H1 (cell line): ENCODE data around the gene RAP1B. TPM values are rescaled to one million over a fixed set of nuclear protein-coding genes. Genes with fewer than 3 reads are reported as not detected.

Experiments used
- CTCF ChIA-PET: fragments of 300-600 bp; sonication (Branson Sonifier 250); formaldehyde crosslinking; loops from one replicate; lab custom pipeline; 2021; ENCODE audit not compliant: partially characterized antibody; lab: Charles Lee
- POLR2A ChIA-PET: fragments of 300-600 bp; sonication (Branson Sonifier 250); formaldehyde crosslinking; loops from one replicate; lab custom pipeline; 2021; ENCODE audit warnings: inconsistent platforms; ENCODE audit not compliant: partially characterized antibody; lab: Charles Lee
- DNase-seq, 2 experiments: peaks; one replicate each; pipeline versions ENCODE4 v3.0.0 to v3.0.0-alpha.2; 2010 to 2022; ENCODE audit warnings: low spot score in 2 of 2, low read depth in 1 of 2, mixed read lengths in 1 of 2
- FAIRE-seq: peaks from 2 replicates; lab custom pipeline; 2011; peaks lifted over from hg19 to GRCh38; lab: Jason Lieb, UNC
- H2AFZ ChIP-seq: 2 replicates; pipeline ENCODE4 v1.8.1; 2012; ENCODE audit warnings: low read length, inconsistent platforms
- H2AK5ac ChIP-seq: 2 replicates; pipeline ENCODE4 v1.6.1; 2013; ENCODE audit warnings: low read depth, low read length
- H2BK120ac ChIP-seq: replicated peaks from 2 replicates; pipeline ENCODE3; 2013; ENCODE audit warnings: low read depth, low read length, inconsistent platforms
- H2BK12ac ChIP-seq: 2 replicates; pipeline ENCODE4 v1.6.1; 2013; ENCODE audit warnings: low read depth, low read length
- H2BK15ac ChIP-seq: 2 replicates; pipeline ENCODE4 v1.6.1; 2013; ENCODE audit warnings: low read length
- H2BK20ac ChIP-seq: 2 replicates; pipeline ENCODE4 v1.6.1; 2013; ENCODE audit warnings: low read length
- H2BK5ac ChIP-seq: 2 replicates; pipeline ENCODE4 v1.6.1; 2013; ENCODE audit warnings: low read depth, low read length
- H3K14ac ChIP-seq: 2 replicates; pipeline ENCODE4 v1.6.1; 2013; ENCODE audit warnings: inconsistent platforms; ENCODE audit not compliant: insufficient read length
- H3K18ac ChIP-seq: 2 replicates; pipeline ENCODE4 v1.6.1; 2013; ENCODE audit warnings: low read length; ENCODE audit errors: extremely low read depth
- H3K23ac ChIP-seq: 2 replicates; pipeline ENCODE4 v1.6.1; 2013; ENCODE audit warnings: inconsistent platforms; ENCODE audit not compliant: insufficient read length
- H3K23me2 ChIP-seq: 2 replicates; pipeline ENCODE4 v1.6.1; 2013; ENCODE audit warnings: low read depth, low read length
- H3K27ac ChIP-seq: 2 replicates; pipeline ENCODE4 v1.6.1; 2011; ENCODE audit warnings: low read depth, low read length, inconsistent platforms
- H3K27me3 ChIP-seq, 4 experiments: replicated peaks in 1 of 4; 1 replicate in 1 of 4; 2 replicates in 3 of 4; pipeline versions ENCODE4 v1.6.1 to v1.8.1; 2011 to 2013; ENCODE audit warnings: low read length in 3 of 4, mild to moderate bottlenecking in 3 of 4, inconsistent platforms in 2 of 4, mixed read lengths in 2 of 4, moderate library complexity in 1 of 4; ENCODE audit not compliant: control insufficient read depth in 3 of 4, insufficient read depth in 3 of 4; ENCODE audit errors: extremely low read depth in 1 of 4
- H3K36me3 ChIP-seq, 4 experiments: 2 replicates each; pipeline versions ENCODE4 v1.6.1 to v1.8.1; 2011 to 2013; ENCODE audit warnings: mild to moderate bottlenecking in 4 of 4, low read length in 3 of 4, moderate library complexity in 2 of 4, control low read depth in 1 of 4, inconsistent platforms in 1 of 4; ENCODE audit not compliant: insufficient read depth in 4 of 4, control insufficient read depth in 2 of 4
- H3K4ac ChIP-seq: replicated peaks from 2 replicates; pipeline ENCODE3; 2013; ENCODE audit warnings: low read length, low read depth, mixed read lengths, inconsistent platforms; ENCODE audit not compliant: insufficient read length
- H3K4me1 ChIP-seq, 4 experiments: replicated peaks in 1 of 4; 1 replicate in 1 of 4; 2 replicates in 3 of 4; pipeline versions ENCODE4 v1.6.1 to v1.8.1; 2011 to 2013; ENCODE audit warnings: low read length in 3 of 4, inconsistent platforms in 2 of 4, mixed read lengths in 1 of 4; ENCODE audit not compliant: insufficient read depth in 4 of 4, control insufficient read depth in 3 of 4
- H3K4me2 ChIP-seq, 2 experiments: 2 replicates each; pipeline versions ENCODE4 v1.6.1 to v1.8.1; 2011 to 2013; ENCODE audit warnings: low read depth in 2 of 2, low read length in 2 of 2, control low read depth in 1 of 2, inconsistent platforms in 1 of 2, mild to moderate bottlenecking in 1 of 2; ENCODE audit not compliant: insufficient read depth in 1 of 2
- H3K4me3 ChIP-seq, 4 experiments: fragments of 200-600, 300-600 bp in 1 of 4; sonication (generic), shearing (Covaris generic), sonication (Bioruptor Twin) in 1 of 4; 2 replicates each; pipeline versions ENCODE4 v1.5.1 to v1.8.1; 2011 to 2016; ENCODE audit warnings: low read length in 4 of 4, low read depth in 3 of 4, control low read depth in 2 of 4, inconsistent platforms in 2 of 4, mild to moderate bottlenecking in 2 of 4, mixed read lengths in 1 of 4, moderate library complexity in 1 of 4; ENCODE audit not compliant: insufficient read depth in 2 of 4; ENCODE audit errors: extremely low read depth in 1 of 4
- H3K56ac ChIP-seq: replicated peaks from 2 replicates; pipeline ENCODE3; 2013; ENCODE audit warnings: low read depth, mild to moderate bottlenecking, mixed read lengths, low read length, inconsistent platforms; ENCODE audit not compliant: insufficient read length
- H3K79me1 ChIP-seq: 2 replicates; pipeline ENCODE4 v1.6.1; 2013; ENCODE audit warnings: low read depth, low read length, control low read depth
- H3K79me2 ChIP-seq, 2 experiments: 2 replicates each; pipeline versions ENCODE4 v1.6.1 to v1.8.1; 2012 to 2013; ENCODE audit warnings: low read length in 2 of 2, mild to moderate bottlenecking in 2 of 2, inconsistent platforms in 1 of 2; ENCODE audit not compliant: insufficient read depth in 2 of 2, control insufficient read depth in 1 of 2
- H3K9ac ChIP-seq, 4 experiments: replicated peaks in 1 of 4; 1 replicate in 1 of 4; 2 replicates in 3 of 4; pipeline versions ENCODE4 v1.6.1 to v1.8.1; 2011 to 2013; ENCODE audit warnings: low read depth in 3 of 4, low read length in 3 of 4, control low read depth in 2 of 4, mild to moderate bottlenecking in 2 of 4, moderate library complexity in 2 of 4, inconsistent platforms in 1 of 4; ENCODE audit errors: extremely low read depth in 1 of 4
- H3K9me3 ChIP-seq, 2 experiments: 2 replicates each; pipeline versions ENCODE4 v1.6.1 to v1.8.1; 2012 to 2013; ENCODE audit warnings: mild to moderate bottlenecking in 2 of 2, moderate library complexity in 2 of 2, control low read depth in 1 of 2, inconsistent platforms in 1 of 2, low read depth in 1 of 2, low read length in 1 of 2, mixed read lengths in 1 of 2; ENCODE audit not compliant: insufficient read depth in 2 of 2
- H4K20me1 ChIP-seq, 2 experiments: replicated peaks in 1 of 2; 2 replicates each; pipeline versions ENCODE3 to v1.8.1; 2011 to 2013; ENCODE audit warnings: inconsistent platforms in 2 of 2, low read length in 2 of 2, mild to moderate bottlenecking in 1 of 2; ENCODE audit not compliant: insufficient read depth in 2 of 2, control insufficient read depth in 1 of 2
- H4K5ac ChIP-seq: 2 replicates; pipeline ENCODE4 v1.6.1; 2013; ENCODE audit warnings: low read length, low read depth, mixed read lengths, inconsistent platforms; ENCODE audit not compliant: insufficient read length
- H4K8ac ChIP-seq: 2 replicates; pipeline ENCODE4 v1.8.0; 2013; ENCODE audit warnings: mild to moderate bottlenecking, moderate library complexity, low read length, inconsistent platforms; ENCODE audit not compliant: insufficient read depth; ENCODE audit errors: extremely low read depth
- H4K91ac ChIP-seq: replicated peaks from 2 replicates; pipeline ENCODE3; 2013; ENCODE audit warnings: low read length, mixed read lengths, inconsistent platforms; ENCODE audit not compliant: insufficient read length
- BCL11A ChIP-seq, 2 experiments: IDR thresholded peaks; one replicate each; pipeline ENCODE4 v1.6.1; 2011; ENCODE audit warnings: low read depth in 2 of 2, low read length in 2 of 2, mild to moderate bottlenecking in 2 of 2
- NANOG ChIP-seq: IDR thresholded peaks from 2 replicates; pipeline ENCODE4 v1.6.1; 2011; ENCODE audit warnings: low read length, low read depth, mild to moderate bottlenecking, inconsistent platforms; ENCODE audit not compliant: insufficient read depth, poor library complexity, severe bottlenecking
- SAP30 ChIP-seq: fragments of 300-600 bp; sonication (generic); IDR thresholded peaks from 2 replicates; pipeline ENCODE4 v1.7.1; 2012; ENCODE audit warnings: low read length, moderate library complexity, mild to moderate bottlenecking, inconsistent platforms; ENCODE audit not compliant: insufficient read depth, insufficient replicate concordance
- TAF7 ChIP-seq: optimal IDR thresholded peaks from 2 replicates; pipeline ENCODE3; 2011; ENCODE audit warnings: low read depth, mild to moderate bottlenecking, inconsistent platforms, low read length, moderate library complexity, borderline replicate concordance
- whole genome bisulfite sequencing, 2 experiments: shearing (Covaris generic) in 1 of 2; methylation state at CpG; one replicate each; pipeline versions ENCODE4 v1.1.6 to v1.1.7; 2013 to 2015; ENCODE audit warnings: low lambda C conversion rate in 2 of 2, mixed read lengths in 2 of 2, inconsistent platforms in 1 of 2, low coverage in 1 of 2, missing lambda C conversion rate in 1 of 2; ENCODE audit not compliant: insufficient replicate concordance in 2 of 2, insufficient coverage in 1 of 2, insufficient read length in 1 of 2; ENCODE audit errors: extremely low coverage in 1 of 2, missing lambda C conversion rate in 1 of 2; 5-methylcytosine and 5-hydroxymethylcytosine counted together
- polyA plus RNA-seq, 7 experiments: library from polyadenylated mRNA; depleted of rRNA in 3 of 7; stranded (reverse) in 5 of 7; unstranded in 2 of 7; fragments of >200 nt in 5 of 7; fragments of 200-250 nt in 2 of 7; gene quantifications; 1 replicate in 5 of 7; 2 replicates in 1 of 7; 4 replicates in 1 of 7; pipeline versions ENCODE4 v1.2.1 to v1.2.3, GENCODE V29; 2011 to 2013; ENCODE audit warnings: missing spikeins in 2 of 7, mixed read lengths in 2 of 7
- total RNA-seq: library from RNA; stranded (reverse); fragmentation: NEBNext Ultra II Directional; extraction: Animal tissue kit (Norgen Biotek cat#: 25700); gene quantifications from 2 replicates; pipeline ENCODE4 v1.2.1, GENCODE V29; 2021

The RAP1B gene
- total and polyA plus RNA-seq, 2 of the 8 experiments (the other 6 are each of a cell fraction or from before 2014, with no cell fraction given) = 61.4 to 112 TPM

GRCh38 chr12:68639396-68639767, 28.7 kb downstream of the RAP1B start:
- Histone ChIP-seq H2BK15ac (no peak overlapping the region), H2BK12ac (no peak overlapping the region), H3K4ac (no peak overlapping the region), H3K4me1 (no peaks in the 10 kb centered on the region), H3K79me1 (0 out of 2 replicates have a peak, but pooled peaks cover 3% of the 10 kb centered on the region), H3K23me2 (no peaks in the 10 kb centered on the region), H3K18ac (no peak overlapping the region), H4K5ac (no peak overlapping the region), H3K9ac (no peak overlapping the region), H3K27ac (no peak overlapping the region), H3K4me2 (no peak overlapping the region), H4K91ac (no peak overlapping the region), H4K20me1 (peaks cover 4% of the 10 kb centered on the region in 2 experiments), H2BK120ac (no peak overlapping the region), H2AK5ac (no peak overlapping the region), H3K27me3 (no peaks in the 10 kb centered on the region), H2BK5ac (no peak overlapping the region), H2BK20ac (no peak overlapping the region), H3K23ac (no peak overlapping the region), H3K9me3 (no peaks in the 10 kb centered on the region), H3K4me3 (no peak overlapping the region), H3K56ac (no peak overlapping the region), H4K8ac (no peak overlapping the region), H3K79me2 (peaks cover 0 to 90% of the 10 kb centered on the region in 2 experiments; a peak in 2 of 4 replicates), H3K14ac (no peak overlapping the region), H3K36me3 (no peaks in the 10 kb centered on the region), H2AFZ (no peak overlapping the region)
- 96% methylated on average over 1 of the region's 1 CpG; no CpG with 5 or more reads in 1 of the 2 experiments for WGBS, 2 experiments
- FAIRE-seq (no peak), DNase-seq (no peak)
- ChIA-PET CTCF (interaction anchor here (1.0 kb wide), 2 partner anchors 11 to 17 kb away, joined by 3 read pairs; no protein-coding TSS in a partner anchor), POLR2A (no interaction called here)
- no peak for TF ChIP-seq TAF7
- TF ChIP-seq SAP30 = no peak
- TF ChIP-seq BCL11A (IDR thresholded peaks at IDR 0.05; ENCODE audit: low read depth in 2 of 2, low read length in 2 of 2) = no peak
- TF ChIP-seq NANOG = no peak
